Measurements from ENCODE around the gene DPH1.

DPH1 gene

GRCh38 chr17:2075336-2076086, 45.6 kb downstream of the DPH1 start:
- no peak for TF ChIP-seq CTCF (IDR thresholded peaks at IDR 0.05; ENCODE audit: low read depth, low read length, missing control alignments)
- H3K4me3 ChIP-seq (ENCODE audit: low read depth, low read length): no peak overlapping the region
- DNase-seq (ENCODE audit: low read depth): no peak

DNA sequence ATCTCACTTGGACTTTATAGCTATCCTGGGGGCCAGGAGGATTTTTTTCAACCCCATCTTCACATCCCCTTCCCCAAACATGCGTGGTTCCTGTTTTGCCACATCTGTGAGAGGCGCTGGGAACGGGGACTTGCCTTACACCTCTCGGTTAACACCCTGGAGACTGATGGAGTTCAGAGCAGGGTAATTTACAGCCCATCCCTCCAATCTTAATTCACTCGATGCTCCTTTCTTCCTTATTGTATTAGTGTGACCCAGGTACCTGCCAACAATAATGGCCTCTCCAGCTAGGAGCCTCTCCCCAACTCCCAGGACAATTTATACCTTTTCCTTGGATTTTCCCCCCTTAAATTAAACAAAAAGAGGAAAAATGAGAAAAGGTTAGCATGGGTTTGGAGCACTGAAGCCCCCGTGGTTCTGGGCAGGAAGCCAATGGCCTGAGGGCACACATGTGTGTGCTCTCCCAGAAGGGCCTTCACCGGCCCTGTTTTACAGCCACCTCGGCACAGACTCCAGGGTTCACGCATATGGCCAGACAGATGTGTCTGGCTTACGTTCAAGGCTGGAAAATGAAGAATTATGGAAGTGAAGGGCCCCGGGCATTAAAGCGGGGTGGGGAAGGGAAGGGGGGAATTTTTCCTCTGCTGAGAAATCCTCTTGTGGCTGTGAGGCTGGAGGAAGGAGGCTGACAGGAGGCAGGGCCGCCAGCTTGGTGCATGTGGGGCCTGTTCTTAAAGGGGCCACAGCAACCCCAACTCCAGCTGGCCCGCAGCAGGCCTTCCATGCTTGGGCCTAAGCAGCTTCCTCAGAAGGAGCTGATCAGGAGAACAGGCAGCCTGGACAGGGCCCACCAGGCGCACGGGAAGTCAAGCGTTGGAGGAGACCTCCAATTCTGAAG, 46.4 kb downstream of the DPH1 start:
- H3K4me3 ChIP-seq (ENCODE audit: low read depth, low read length): no peak overlapping the region
- DNase-seq (ENCODE audit: low read depth): no peak
- TF ChIP-seq CTCF (IDR thresholded peaks at IDR 0.05; ENCODE audit: low read depth, low read length, missing control alignments): no peak

DNA sequence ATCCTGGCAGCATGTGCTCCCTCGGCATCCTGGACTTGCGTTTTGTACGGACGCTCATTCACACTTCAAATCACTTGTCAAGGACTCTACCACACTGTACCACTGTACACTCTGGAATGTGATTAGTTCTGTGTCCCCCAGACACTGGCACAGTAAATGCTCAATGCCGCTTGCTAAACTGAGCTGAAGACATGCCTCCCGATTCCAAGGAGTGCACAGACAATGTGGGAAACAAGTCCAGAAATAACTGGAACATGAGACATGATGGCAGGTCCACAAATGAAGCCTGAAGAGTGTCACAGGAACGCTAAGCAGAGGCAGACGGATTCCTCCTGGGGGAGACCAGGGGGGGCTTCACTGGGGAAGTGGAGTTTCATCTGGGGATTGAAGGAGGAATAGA, 47.1 kb downstream of the DPH1 start:
- TF ChIP-seq CTCF (IDR thresholded peaks at IDR 0.05; ENCODE audit: low read depth, low read length, missing control alignments): no peak
- H3K4me3 ChIP-seq (ENCODE audit: low read depth, low read length): no peak overlapping the region
- DNase-seq (ENCODE audit: low read depth): no peak

GRCh38 chr17:2081564-2081963, 51.6 kb downstream of the DPH1 start:
- no peak for DNase-seq (ENCODE audit: low read depth)
- TF ChIP-seq CTCF (IDR thresholded peaks at IDR 0.05; ENCODE audit: low read depth, low read length, missing control alignments): no peak
- no peak overlapping the region for H3K4me3 ChIP-seq (ENCODE audit: low read depth, low read length)

GRCh38 chr17:2082003-2082781, 52.2 kb downstream of the DPH1 start:
- TF ChIP-seq CTCF (IDR thresholded peaks at IDR 0.05; ENCODE audit: low read depth, low read length, missing control alignments): no peak
- no peak for DNase-seq (ENCODE audit: low read depth)
- no peak overlapping the region for H3K4me3 ChIP-seq (ENCODE audit: low read depth, low read length)

- no peak overlapping the region for H3K4me3 ChIP-seq (ENCODE audit: low read depth, low read length)
- DNase-seq (ENCODE audit: low read depth): peak; percentile 74
- TF ChIP-seq CTCF (IDR thresholded peaks at IDR 0.05; ENCODE audit: low read depth, low read length, missing control alignments): no peak
These were observed 53.7 kb downstream of the DPH1 start for GRCh38 chr17:2083613-2084035.

Measured in GM12864 (cell line).